Subcutaneous adipose tissue (tissue), 4 donors: ENCODE results near the gene CR1L. TPM values are rescaled to one million over a fixed set of nuclear protein-coding genes. Genes with fewer than 3 reads are reported as not detected.

Experiments
- small RNA-seq: library from RNA; depleted of rRNA; stranded (forward); fragments of <200 nt; gene quantifications from one replicate; pipeline ENCODE3, GENCODE V24; 2016
- total RNA-seq, 4 donors: library from RNA; depleted of rRNA; stranded (reverse); fragments of >200 nt; gene quantifications; one replicate each; pipeline ENCODE4 v1.1.0, GENCODE V29; 2016
- TF ChIP-seq, protein P1 (sequence below): fragments of 450-650 bp; IDR thresholded peaks from one replicate; pipeline ENCODE4 v1.5.1; 2016; ENCODE audit warnings: low read depth, mild to moderate bottlenecking, control low read depth, antibody characterized with exemption, moderate library complexity

Gene CR1L
- total RNA-seq, 4 donors from 2014 or later: 0.57 to 1.0 TPM; not detected in 2

DNA sequence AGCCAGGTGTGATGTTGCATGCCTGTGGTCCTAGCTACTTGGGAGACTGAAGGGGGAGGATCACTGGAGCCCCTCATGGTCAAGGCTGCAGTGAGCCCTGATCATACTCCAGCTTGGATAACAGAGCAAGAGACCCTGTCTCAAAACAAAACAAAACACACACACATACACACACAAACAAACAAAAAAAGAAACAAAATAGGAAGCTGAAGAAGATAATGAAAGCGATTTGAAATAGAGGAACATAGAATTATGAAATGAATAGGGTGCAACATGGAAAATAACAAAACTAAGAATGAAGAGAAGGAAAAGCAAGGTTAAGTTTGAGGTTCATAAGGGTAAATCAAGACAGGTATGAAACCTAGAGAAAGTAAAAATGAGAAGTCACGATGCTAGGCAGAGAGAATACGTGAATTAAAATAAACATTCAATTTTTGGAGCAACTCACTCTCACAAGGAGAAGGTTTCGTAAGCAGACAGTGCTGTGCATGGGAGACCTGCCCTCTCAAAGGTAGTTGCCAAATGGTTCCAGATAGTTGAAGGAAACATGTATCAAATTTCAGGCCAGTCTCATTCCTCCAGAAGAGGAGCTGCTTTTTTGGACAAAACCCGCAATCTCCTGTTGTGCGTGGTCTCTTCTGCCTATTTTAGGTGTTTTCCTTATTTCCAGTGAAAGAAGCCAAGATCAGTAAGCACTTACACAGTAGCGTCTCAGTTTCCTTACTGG, 110.2 kb downstream of the CR1L start:
- TF ChIP-seq, protein P1, sequence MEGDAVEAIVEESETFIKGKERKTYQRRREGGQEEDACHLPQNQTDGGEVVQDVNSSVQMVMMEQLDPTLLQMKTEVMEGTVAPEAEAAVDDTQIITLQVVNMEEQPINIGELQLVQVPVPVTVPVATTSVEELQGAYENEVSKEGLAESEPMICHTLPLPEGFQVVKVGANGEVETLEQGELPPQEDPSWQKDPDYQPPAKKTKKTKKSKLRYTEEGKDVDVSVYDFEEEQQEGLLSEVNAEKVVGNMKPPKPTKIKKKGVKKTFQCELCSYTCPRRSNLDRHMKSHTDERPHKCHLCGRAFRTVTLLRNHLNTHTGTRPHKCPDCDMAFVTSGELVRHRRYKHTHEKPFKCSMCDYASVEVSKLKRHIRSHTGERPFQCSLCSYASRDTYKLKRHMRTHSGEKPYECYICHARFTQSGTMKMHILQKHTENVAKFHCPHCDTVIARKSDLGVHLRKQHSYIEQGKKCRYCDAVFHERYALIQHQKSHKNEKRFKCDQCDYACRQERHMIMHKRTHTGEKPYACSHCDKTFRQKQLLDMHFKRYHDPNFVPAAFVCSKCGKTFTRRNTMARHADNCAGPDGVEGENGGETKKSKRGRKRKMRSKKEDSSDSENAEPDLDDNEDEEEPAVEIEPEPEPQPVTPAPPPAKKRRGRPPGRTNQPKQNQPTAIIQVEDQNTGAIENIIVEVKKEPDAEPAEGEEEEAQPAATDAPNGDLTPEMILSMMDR: no peak

DNA sequence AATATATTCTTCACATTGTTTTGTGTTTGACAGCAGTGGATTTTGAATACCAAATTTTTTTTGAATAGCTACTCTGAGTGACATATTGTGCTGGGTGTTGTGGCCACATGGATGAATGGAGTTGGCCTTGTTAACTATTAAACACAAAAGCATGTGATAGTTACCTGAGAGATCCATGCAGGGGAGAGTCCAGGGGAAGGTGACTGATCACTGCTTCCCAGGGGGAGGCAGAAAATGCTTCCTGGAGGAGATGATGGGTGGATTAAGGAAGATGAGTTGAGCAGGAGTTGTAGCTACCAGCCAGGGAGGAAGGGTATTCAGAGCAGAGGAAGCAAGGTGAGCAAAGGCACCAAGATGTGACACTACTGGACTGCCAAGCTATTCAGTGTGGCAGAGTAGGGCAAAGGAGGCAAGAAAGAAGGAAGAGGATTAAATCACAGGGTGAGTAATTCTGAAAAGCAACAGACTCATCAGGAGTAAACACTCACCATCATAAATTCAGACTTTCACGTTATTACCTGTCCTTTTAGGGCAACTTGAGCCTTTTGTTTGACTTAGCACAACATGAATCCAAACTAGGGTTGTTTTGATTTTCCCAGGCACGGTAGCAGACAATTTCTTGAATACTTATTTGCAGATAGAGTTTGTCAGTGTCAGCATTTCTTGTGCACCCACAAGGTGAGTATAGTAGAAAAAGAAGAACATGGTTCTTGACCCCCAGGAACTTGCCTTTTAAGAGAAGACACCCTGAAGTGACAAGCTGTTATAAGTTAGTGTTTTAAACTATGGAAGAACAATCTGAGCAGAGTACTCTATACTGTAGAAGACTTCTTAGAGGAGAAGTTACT, 111.1 kb downstream of the CR1L start:
- TF ChIP-seq, protein P1: no peak

DNA sequence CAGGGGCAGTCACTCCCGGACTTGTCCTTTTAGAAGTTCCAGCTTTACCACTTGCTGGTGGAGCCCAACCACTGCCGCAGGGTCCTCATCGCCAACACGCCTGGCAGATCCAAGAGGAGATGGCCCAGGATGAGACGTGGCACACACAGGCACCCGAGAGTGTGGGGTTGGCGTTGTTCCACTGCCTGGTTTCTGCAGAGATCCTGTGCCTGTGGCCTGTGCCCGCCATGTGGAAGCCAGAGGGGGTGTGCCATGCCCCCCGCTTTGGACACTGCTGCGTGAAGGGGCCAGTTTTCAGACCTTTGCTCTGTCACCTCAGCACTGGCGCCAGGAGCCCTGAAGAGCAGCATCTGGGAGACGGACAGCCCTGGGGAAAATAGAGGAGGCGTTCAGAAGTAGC, 117.7 kb downstream of the CR1L start:
- TF ChIP-seq, protein P1: no peak

DNA sequence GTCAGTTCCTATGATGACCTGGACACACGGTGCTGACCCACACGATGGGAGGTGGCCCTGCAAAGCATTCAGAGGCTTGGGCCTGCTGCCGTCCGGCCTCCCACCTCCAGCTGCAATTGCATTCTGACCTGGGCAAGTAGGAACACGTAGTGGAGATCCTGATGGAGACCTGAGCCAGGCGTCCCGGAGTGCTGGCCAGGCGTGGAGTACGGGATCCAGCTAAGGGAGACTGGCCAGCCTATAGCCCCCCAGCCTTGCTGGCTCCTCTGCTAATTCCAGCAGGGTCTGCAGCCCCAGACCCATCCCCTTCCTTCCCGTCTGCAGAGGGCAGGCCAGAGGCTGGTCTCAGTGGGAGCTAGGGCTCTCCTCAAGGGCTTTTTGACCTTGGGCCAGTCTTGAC, 118.2 kb downstream of the CR1L start:
- TF ChIP-seq, protein P1: no peak

DNA sequence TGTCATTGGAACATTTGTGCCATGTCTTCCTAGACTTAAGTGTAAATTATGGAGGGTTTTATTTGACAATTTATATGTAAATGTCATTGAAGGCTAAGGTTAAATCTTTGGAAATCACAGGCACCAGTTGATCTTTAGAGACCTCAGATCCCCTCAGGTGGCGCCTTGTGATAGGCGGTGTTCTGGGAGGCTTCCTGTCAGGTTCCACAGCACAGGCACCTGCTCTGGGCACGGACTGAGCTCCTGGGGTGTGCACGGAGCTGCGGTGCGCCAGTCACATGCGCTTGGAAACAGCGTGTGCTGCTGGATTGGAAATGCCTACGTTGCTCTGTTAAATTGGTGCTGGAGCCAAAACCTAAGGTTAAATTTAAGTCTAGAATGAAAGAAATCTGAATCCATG, 119.0 kb downstream of the CR1L start:
- TF ChIP-seq, protein P1: no peak

DNA sequence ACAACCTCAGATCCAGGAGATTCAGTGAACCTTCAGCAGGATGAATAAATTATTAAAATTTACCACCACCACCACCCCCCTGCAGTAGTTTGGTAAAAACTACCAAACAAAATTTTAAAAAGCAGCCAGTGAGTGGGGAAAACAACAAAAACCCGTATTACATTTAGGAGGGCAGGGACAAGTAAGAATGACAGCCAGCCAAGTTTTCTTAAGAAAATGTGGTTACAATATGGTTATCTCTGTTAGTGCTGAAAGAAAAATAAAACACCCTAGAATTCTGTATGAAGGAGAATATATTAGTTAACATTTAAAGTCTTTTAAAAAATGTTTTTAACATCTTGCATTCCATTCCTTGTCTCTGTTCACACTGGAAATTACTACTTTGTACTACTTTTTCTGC, 121.6 kb downstream of the CR1L start:
- TF ChIP-seq, protein P1: no peak

Small RNA genes lying within 50 kb of the gene (small RNA-seq; reads per million reads assigned to genes)
- not detected for gene RNA5SP534

Other genes starting within 250 kb of the CR1L start
- not detected for gene CR2, start 190.8 kb upstream of the CR1L start, total RNA-seq
- 10 to 100 TPM in 3 of 4 donors, 1 to 10 TPM in 1; 6.8 to 28.4 (median 18.2) TPM for gene CR1, start 149.0 kb upstream of the CR1L start, total RNA-seq
- gene CD46, start 106.9 kb downstream of the CR1L start, total RNA-seq: 100 to 1,000 TPM; 262 to 391 (median 286) TPM